H1 (cell line): ENCODE measurements around the gene ANKRD65. TPM values are rescaled to one million over a fixed set of nuclear protein-coding genes. Genes with fewer than 3 reads are reported as not detected.

Experiments
- CTCF ChIA-PET: fragments of 300-600 bp; sonication (Branson Sonifier 250); formaldehyde crosslinking; loops from one replicate; lab custom pipeline; 2021; ENCODE audit not compliant: partially characterized antibody; lab: Charles Lee
- POLR2A ChIA-PET: fragments of 300-600 bp; sonication (Branson Sonifier 250); formaldehyde crosslinking; loops from one replicate; lab custom pipeline; 2021; ENCODE audit warnings: inconsistent platforms; ENCODE audit not compliant: partially characterized antibody; lab: Charles Lee
- DNase-seq, 2 experiments: peaks; one replicate each; pipeline versions ENCODE4 v3.0.0 to v3.0.0-alpha.2; 2010 to 2022; ENCODE audit warnings: low spot score in 2 of 2, low read depth in 1 of 2, mixed read lengths in 1 of 2
- FAIRE-seq: peaks from 2 replicates; lab custom pipeline; 2011; peaks lifted over from hg19 to GRCh38; lab: Jason Lieb, UNC
- H2AFZ ChIP-seq: 2 replicates; pipeline ENCODE4 v1.8.1; 2012; ENCODE audit warnings: low read length, inconsistent platforms
- H2AK5ac ChIP-seq: 2 replicates; pipeline ENCODE4 v1.6.1; 2013; ENCODE audit warnings: low read depth, low read length
- H2BK120ac ChIP-seq: replicated peaks from 2 replicates; pipeline ENCODE3; 2013; ENCODE audit warnings: low read depth, low read length, inconsistent platforms
- H2BK12ac ChIP-seq: 2 replicates; pipeline ENCODE4 v1.6.1; 2013; ENCODE audit warnings: low read depth, low read length
- H2BK15ac ChIP-seq: 2 replicates; pipeline ENCODE4 v1.6.1; 2013; ENCODE audit warnings: low read length
- H2BK20ac ChIP-seq: 2 replicates; pipeline ENCODE4 v1.6.1; 2013; ENCODE audit warnings: low read length
- H2BK5ac ChIP-seq: 2 replicates; pipeline ENCODE4 v1.6.1; 2013; ENCODE audit warnings: low read depth, low read length
- H3K14ac ChIP-seq: 2 replicates; pipeline ENCODE4 v1.6.1; 2013; ENCODE audit warnings: inconsistent platforms; ENCODE audit not compliant: insufficient read length
- H3K18ac ChIP-seq: 2 replicates; pipeline ENCODE4 v1.6.1; 2013; ENCODE audit warnings: low read length; ENCODE audit errors: extremely low read depth
- H3K23ac ChIP-seq: 2 replicates; pipeline ENCODE4 v1.6.1; 2013; ENCODE audit warnings: inconsistent platforms; ENCODE audit not compliant: insufficient read length
- H3K23me2 ChIP-seq: 2 replicates; pipeline ENCODE4 v1.6.1; 2013; ENCODE audit warnings: low read depth, low read length
- H3K27ac ChIP-seq: 2 replicates; pipeline ENCODE4 v1.6.1; 2011; ENCODE audit warnings: low read depth, low read length, inconsistent platforms
- H3K27me3 ChIP-seq, 4 experiments: replicated peaks in 1 of 4; 1 replicate in 1 of 4; 2 replicates in 3 of 4; pipeline versions ENCODE4 v1.6.1 to v1.8.1; 2011 to 2013; ENCODE audit warnings: low read length in 3 of 4, mild to moderate bottlenecking in 3 of 4, inconsistent platforms in 2 of 4, mixed read lengths in 2 of 4, moderate library complexity in 1 of 4; ENCODE audit not compliant: control insufficient read depth in 3 of 4, insufficient read depth in 3 of 4; ENCODE audit errors: extremely low read depth in 1 of 4
- H3K36me3 ChIP-seq, 4 experiments: 2 replicates each; pipeline versions ENCODE4 v1.6.1 to v1.8.1; 2011 to 2013; ENCODE audit warnings: mild to moderate bottlenecking in 4 of 4, low read length in 3 of 4, moderate library complexity in 2 of 4, control low read depth in 1 of 4, inconsistent platforms in 1 of 4; ENCODE audit not compliant: insufficient read depth in 4 of 4, control insufficient read depth in 2 of 4
- H3K4ac ChIP-seq: replicated peaks from 2 replicates; pipeline ENCODE3; 2013; ENCODE audit warnings: low read length, low read depth, mixed read lengths, inconsistent platforms; ENCODE audit not compliant: insufficient read length
- H3K4me1 ChIP-seq, 4 experiments: replicated peaks in 1 of 4; 1 replicate in 1 of 4; 2 replicates in 3 of 4; pipeline versions ENCODE4 v1.6.1 to v1.8.1; 2011 to 2013; ENCODE audit warnings: low read length in 3 of 4, inconsistent platforms in 2 of 4, mixed read lengths in 1 of 4; ENCODE audit not compliant: insufficient read depth in 4 of 4, control insufficient read depth in 3 of 4
- H3K4me2 ChIP-seq, 2 experiments: 2 replicates each; pipeline versions ENCODE4 v1.6.1 to v1.8.1; 2011 to 2013; ENCODE audit warnings: low read depth in 2 of 2, low read length in 2 of 2, control low read depth in 1 of 2, inconsistent platforms in 1 of 2, mild to moderate bottlenecking in 1 of 2; ENCODE audit not compliant: insufficient read depth in 1 of 2
- H3K4me3 ChIP-seq, 4 experiments: fragments of 200-600, 300-600 bp in 1 of 4; sonication (generic), shearing (Covaris generic), sonication (Bioruptor Twin) in 1 of 4; 2 replicates each; pipeline versions ENCODE4 v1.5.1 to v1.8.1; 2011 to 2016; ENCODE audit warnings: low read length in 4 of 4, low read depth in 3 of 4, control low read depth in 2 of 4, inconsistent platforms in 2 of 4, mild to moderate bottlenecking in 2 of 4, mixed read lengths in 1 of 4, moderate library complexity in 1 of 4; ENCODE audit not compliant: insufficient read depth in 2 of 4; ENCODE audit errors: extremely low read depth in 1 of 4
- H3K56ac ChIP-seq: replicated peaks from 2 replicates; pipeline ENCODE3; 2013; ENCODE audit warnings: low read depth, mild to moderate bottlenecking, mixed read lengths, low read length, inconsistent platforms; ENCODE audit not compliant: insufficient read length
- H3K79me1 ChIP-seq: 2 replicates; pipeline ENCODE4 v1.6.1; 2013; ENCODE audit warnings: low read depth, low read length, control low read depth
- H3K79me2 ChIP-seq, 2 experiments: 2 replicates each; pipeline versions ENCODE4 v1.6.1 to v1.8.1; 2012 to 2013; ENCODE audit warnings: low read length in 2 of 2, mild to moderate bottlenecking in 2 of 2, inconsistent platforms in 1 of 2; ENCODE audit not compliant: insufficient read depth in 2 of 2, control insufficient read depth in 1 of 2
- H3K9ac ChIP-seq, 4 experiments: replicated peaks in 1 of 4; 1 replicate in 1 of 4; 2 replicates in 3 of 4; pipeline versions ENCODE4 v1.6.1 to v1.8.1; 2011 to 2013; ENCODE audit warnings: low read depth in 3 of 4, low read length in 3 of 4, control low read depth in 2 of 4, mild to moderate bottlenecking in 2 of 4, moderate library complexity in 2 of 4, inconsistent platforms in 1 of 4; ENCODE audit errors: extremely low read depth in 1 of 4
- H3K9me3 ChIP-seq, 2 experiments: 2 replicates each; pipeline versions ENCODE4 v1.6.1 to v1.8.1; 2012 to 2013; ENCODE audit warnings: mild to moderate bottlenecking in 2 of 2, moderate library complexity in 2 of 2, control low read depth in 1 of 2, inconsistent platforms in 1 of 2, low read depth in 1 of 2, low read length in 1 of 2, mixed read lengths in 1 of 2; ENCODE audit not compliant: insufficient read depth in 2 of 2
- H4K20me1 ChIP-seq, 2 experiments: replicated peaks in 1 of 2; 2 replicates each; pipeline versions ENCODE3 to v1.8.1; 2011 to 2013; ENCODE audit warnings: inconsistent platforms in 2 of 2, low read length in 2 of 2, mild to moderate bottlenecking in 1 of 2; ENCODE audit not compliant: insufficient read depth in 2 of 2, control insufficient read depth in 1 of 2
- H4K5ac ChIP-seq: 2 replicates; pipeline ENCODE4 v1.6.1; 2013; ENCODE audit warnings: low read length, low read depth, mixed read lengths, inconsistent platforms; ENCODE audit not compliant: insufficient read length
- H4K8ac ChIP-seq: 2 replicates; pipeline ENCODE4 v1.8.0; 2013; ENCODE audit warnings: mild to moderate bottlenecking, moderate library complexity, low read length, inconsistent platforms; ENCODE audit not compliant: insufficient read depth; ENCODE audit errors: extremely low read depth
- H4K91ac ChIP-seq: replicated peaks from 2 replicates; pipeline ENCODE3; 2013; ENCODE audit warnings: low read length, mixed read lengths, inconsistent platforms; ENCODE audit not compliant: insufficient read length
- CEBPB ChIP-seq: IDR thresholded peaks from 2 replicates; pipeline ENCODE4 v1.6.1; 2012; ENCODE audit warnings: low read depth, low read length
- KDM1A ChIP-seq: fragments of 200-600, 300-600 bp; sonication (generic); IDR thresholded peaks from 2 replicates; pipeline ENCODE4 v1.7.1; 2016; ENCODE audit warnings: mild to moderate bottlenecking, low read length, borderline replicate concordance
- MAX ChIP-seq: IDR thresholded peaks from 2 replicates; pipeline ENCODE4 v1.6.1; 2012; ENCODE audit warnings: inconsistent platforms
- WGBS, 2 experiments: shearing (Covaris generic) in 1 of 2; methylation state at CpG; one replicate each; pipeline versions ENCODE4 v1.1.6 to v1.1.7; 2013 to 2015; ENCODE audit warnings: low lambda C conversion rate in 2 of 2, mixed read lengths in 2 of 2, inconsistent platforms in 1 of 2, low coverage in 1 of 2, missing lambda C conversion rate in 1 of 2; ENCODE audit not compliant: insufficient replicate concordance in 2 of 2, insufficient coverage in 1 of 2, insufficient read length in 1 of 2; ENCODE audit errors: extremely low coverage in 1 of 2, missing lambda C conversion rate in 1 of 2; 5-methylcytosine and 5-hydroxymethylcytosine counted together
- polyA plus RNA-seq, 7 experiments: library from polyadenylated mRNA; depleted of rRNA in 3 of 7; stranded (reverse) in 5 of 7; unstranded in 2 of 7; fragments of >200 nt in 5 of 7; fragments of 200-250 nt in 2 of 7; gene quantifications; 1 replicate in 5 of 7; 2 replicates in 1 of 7; 4 replicates in 1 of 7; pipeline versions ENCODE4 v1.2.1 to v1.2.3, GENCODE V29; 2011 to 2013; ENCODE audit warnings: missing spikeins in 2 of 7, mixed read lengths in 2 of 7
- total RNA-seq: library from RNA; stranded (reverse); fragmentation: NEBNext Ultra II Directional; extraction: Animal tissue kit (Norgen Biotek cat#: 25700); gene quantifications from 2 replicates; pipeline ENCODE4 v1.2.1, GENCODE V29; 2021

The ANKRD65 gene
- total and polyA plus RNA-seq, 2 of the 8 experiments (the other 6 are each of a cell fraction or from before 2014, with no cell fraction given): 1.8 to 2.0 TPM

DNA sequence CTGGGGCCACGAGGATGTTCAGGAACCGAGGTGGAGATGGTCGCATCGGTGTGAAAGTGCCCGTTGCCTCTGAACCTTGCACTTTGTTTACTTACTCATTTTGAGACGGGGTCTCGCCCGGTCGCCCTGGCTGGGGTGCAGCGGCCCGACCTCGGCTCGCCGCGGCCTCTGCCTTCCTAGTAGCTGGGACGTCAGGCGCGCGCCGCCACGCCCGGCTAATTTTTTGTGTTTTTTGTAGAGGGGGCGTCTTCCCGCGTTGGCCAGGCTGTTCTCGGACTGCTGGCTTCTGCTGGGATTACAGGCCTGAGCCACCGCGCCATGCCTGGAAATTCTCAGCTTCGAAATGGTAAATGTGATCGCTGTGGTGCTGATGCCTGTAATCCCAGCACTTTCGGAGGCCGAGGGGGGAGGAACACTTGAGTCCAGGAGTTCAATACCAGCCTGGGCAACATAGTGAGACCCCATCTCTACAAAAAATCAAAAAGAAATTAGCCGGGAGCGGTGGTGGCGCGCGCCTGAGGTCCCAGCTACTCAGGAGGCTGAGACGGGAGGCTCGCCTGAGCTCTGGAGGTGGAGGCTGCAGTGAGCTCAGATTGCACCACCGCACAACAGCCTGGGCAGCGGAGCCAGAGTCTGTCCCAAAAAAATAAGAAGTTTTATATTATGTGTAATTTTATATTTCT is 13.3 kb downstream of the ANKRD65 start:
- FAIRE-seq: no peak
- H2AK5ac ChIP-seq: 0 out of 2 replicates have a peak overlapping the region, but pooled peaks have one; percentile 24
- TF ChIP-seq KDM1A: peak; percentile 48; the same call in 1 of the 2 replicates
- no peak for TF ChIP-seq CEBPB
- TF ChIP-seq MAX: 0 out of 2 replicates have a peak, but pooled peaks have one; percentile 14
- TF ChIP-seq, all 59 proteins: peak for 2
- H3K36me3 ChIP-seq: peaks cover 7 to 47% (median 16%) of the 10 kb centered on the region in 4 experiments
- H2AFZ ChIP-seq: no peak overlapping the region
- peak overlapping the region; percentile 85 for H3K4ac ChIP-seq
- no peak overlapping the region for H2BK120ac ChIP-seq
- ChIA-PET CTCF (interaction anchor here (0.9 to 2.7 kb wide), 7 partner anchors 8 to 96 kb away, joined by 3 to 12 read pairs (median 3); partner anchors contain the start of gene CCNL2), POLR2A (interaction anchor here (0.6 to 27.7 kb wide), 17 partner anchors 8 to 163 kb away, joined by 3 to 719 read pairs (median 3); partner anchors contain the start of genes ANKRD65, AURKAIP1, C1QTNF12 and CCNL2)
- H3K23ac ChIP-seq: no peak overlapping the region
- peak overlapping the region; percentile 84 for H4K91ac ChIP-seq
- no peak overlapping the region for H2BK15ac ChIP-seq
- peak overlapping the region; percentile 39; the same call in 1 of the 2 replicates for H2BK12ac ChIP-seq
- H3K4me1 ChIP-seq: peaks cover 8 to 18% (median 14%) of the 10 kb centered on the region in 4 experiments
- peak overlapping the region; percentile 91 to 99 (median 93) for H3K4me3 ChIP-seq
- H3K23me2 ChIP-seq: peaks cover 5% of the 10 kb centered on the region; the same call in 1 of the 2 replicates
- peak overlapping the region; percentile 89 for H4K5ac ChIP-seq
- H3K79me2 ChIP-seq: peaks cover 14 to 36% of the 10 kb centered on the region in 2 experiments
- H3K79me1 ChIP-seq: peaks cover 7% of the 10 kb centered on the region
- 9% methylated on average over 39 of the region's 41 CpGs; no CpG with 5 or more reads in 1 of the 2 experiments for WGBS, 2 experiments
- peak overlapping the region; percentile 63 to 86 for H3K4me2 ChIP-seq
- peaks cover 2 to 7% of the 10 kb centered on the region in 2 experiments for H4K20me1 ChIP-seq
- peak overlapping the region; percentile 94 for H3K27ac ChIP-seq
- no peaks in the 10 kb centered on the region for H3K27me3 ChIP-seq
- peak overlapping the region; percentile 94 for H4K8ac ChIP-seq
- peak overlapping the region; percentile 90 to 96 (median 92) for H3K9ac ChIP-seq
- H3K18ac ChIP-seq: peak overlapping the region; percentile 90; the same call in 1 of the 2 replicates
- DNase-seq: no peak
- H2BK5ac ChIP-seq: peak overlapping the region; percentile 88
- H3K9me3 ChIP-seq: peaks cover 4 to 7% of the 10 kb centered on the region in 2 experiments; a peak in 1 of 4 replicates
- no peak overlapping the region for H2BK20ac ChIP-seq
- peak overlapping the region; percentile 92 for H3K56ac ChIP-seq
- no peak overlapping the region for H3K14ac ChIP-seq
